Renal pelvis (tissue), 4 donors: ENCODE data around the gene DTNB. TPM values are rescaled to one million over a fixed set of nuclear protein-coding genes. Genes with fewer than 3 reads are reported as not detected.

ENCODE experiments used
- DNase-seq: peaks from one replicate; pipeline ENCODE4 v3.0.0-alpha.2; 2013
- polyA plus RNA-seq, 3 donors: library from polyadenylated mRNA; unstranded; fragments of 120-200 nt; gene quantifications; one replicate each; pipeline ENCODE4 v1.2.1, GENCODE V29; 2013; ENCODE audit not compliant: insufficient read length in 3 of 3

Gene DTNB
- polyA plus RNA-seq, 3 donors: 18.6 to 23.6 (median 21.2) TPM

GRCh38 chr2:25388491-25388890 is 284.9 kb downstream of the DTNB start:
- DNase-seq: no peak

GRCh38 chr2:25387876-25388449 is 285.4 kb downstream of the DTNB start:
- no peak for DNase-seq

DNA sequence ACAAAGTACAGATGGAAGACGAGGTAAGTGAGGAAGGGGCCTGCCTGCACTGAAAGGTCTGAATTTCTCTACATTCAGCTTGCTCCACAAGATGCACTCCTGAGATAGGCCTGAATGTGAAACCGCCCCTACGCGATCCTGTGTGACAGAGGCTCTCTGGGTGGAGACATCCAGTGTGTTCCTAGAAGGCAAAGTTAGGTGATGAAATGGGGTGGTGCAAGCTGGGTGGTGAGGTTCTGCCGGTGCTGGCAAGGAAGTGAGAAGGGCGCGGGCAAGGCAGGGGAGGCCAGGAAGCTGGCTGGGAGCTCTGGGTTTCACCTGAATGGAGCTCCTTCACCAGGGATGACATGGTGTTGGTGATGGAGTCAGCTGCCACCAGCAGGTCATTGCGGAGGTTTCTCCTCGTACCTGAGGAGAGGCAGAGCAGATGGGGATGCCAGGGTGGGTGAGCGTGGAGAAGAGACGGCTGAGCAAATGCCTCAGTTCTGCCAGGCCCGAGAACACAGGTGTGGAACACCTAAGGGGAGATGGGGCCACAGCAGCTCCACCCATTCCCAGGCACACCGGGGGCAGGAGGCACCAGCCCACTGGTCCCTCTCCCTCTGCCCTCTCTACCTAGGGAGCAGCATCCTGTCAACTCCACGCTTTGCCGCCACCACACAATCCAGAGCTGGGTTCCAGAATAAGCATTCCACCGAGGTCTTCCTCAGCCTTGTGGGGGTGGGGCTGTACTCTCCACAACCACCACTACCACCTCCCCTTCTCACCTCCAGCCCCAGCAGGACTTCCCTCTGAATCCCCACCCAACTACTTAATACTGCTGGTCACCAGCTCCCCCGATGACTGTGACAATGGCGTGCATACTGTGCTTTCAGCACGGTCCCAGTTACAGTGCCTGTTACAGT is 286.2 kb downstream of the DTNB start:
- no peak for DNase-seq

- no peak for DNase-seq
Observed at GRCh38 chr2:25385910-25386309, 287.5 kb downstream of the DTNB start.

GRCh38 chr2:25383806-25384205 is 289.6 kb downstream of the DTNB start:
- DNase-seq: no peak

DNA sequence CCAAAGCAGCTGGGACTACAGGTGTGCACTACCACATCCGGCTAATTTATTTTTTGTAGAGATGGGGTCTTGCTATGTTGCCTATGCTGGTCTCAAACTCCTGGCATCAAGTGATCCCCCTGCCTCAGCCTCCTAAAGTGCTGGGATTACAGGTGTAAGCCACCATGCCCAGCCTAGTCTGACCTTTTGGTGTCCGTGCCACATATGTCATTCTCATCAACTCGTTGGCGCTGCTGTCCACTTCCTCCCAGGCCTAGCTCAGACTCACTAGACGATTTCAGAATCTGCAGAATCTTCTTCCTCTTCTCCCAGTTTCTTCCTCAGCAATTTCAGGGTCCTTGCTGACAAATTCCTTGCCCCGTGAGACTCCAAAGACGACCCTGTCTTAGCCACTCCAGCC is 291.9 kb downstream of the DTNB start:
- no peak for DNase-seq

GRCh38 chr2:25380586-25381375 is 292.6 kb downstream of the DTNB start:
- DNase-seq: no peak

GRCh38 chr2:25380023-25380422 is 293.4 kb downstream of the DTNB start:
- no peak for DNase-seq

- no peak for DNase-seq
Observed at GRCh38 chr2:25379535-25379934, 293.8 kb downstream of the DTNB start.

DNA sequence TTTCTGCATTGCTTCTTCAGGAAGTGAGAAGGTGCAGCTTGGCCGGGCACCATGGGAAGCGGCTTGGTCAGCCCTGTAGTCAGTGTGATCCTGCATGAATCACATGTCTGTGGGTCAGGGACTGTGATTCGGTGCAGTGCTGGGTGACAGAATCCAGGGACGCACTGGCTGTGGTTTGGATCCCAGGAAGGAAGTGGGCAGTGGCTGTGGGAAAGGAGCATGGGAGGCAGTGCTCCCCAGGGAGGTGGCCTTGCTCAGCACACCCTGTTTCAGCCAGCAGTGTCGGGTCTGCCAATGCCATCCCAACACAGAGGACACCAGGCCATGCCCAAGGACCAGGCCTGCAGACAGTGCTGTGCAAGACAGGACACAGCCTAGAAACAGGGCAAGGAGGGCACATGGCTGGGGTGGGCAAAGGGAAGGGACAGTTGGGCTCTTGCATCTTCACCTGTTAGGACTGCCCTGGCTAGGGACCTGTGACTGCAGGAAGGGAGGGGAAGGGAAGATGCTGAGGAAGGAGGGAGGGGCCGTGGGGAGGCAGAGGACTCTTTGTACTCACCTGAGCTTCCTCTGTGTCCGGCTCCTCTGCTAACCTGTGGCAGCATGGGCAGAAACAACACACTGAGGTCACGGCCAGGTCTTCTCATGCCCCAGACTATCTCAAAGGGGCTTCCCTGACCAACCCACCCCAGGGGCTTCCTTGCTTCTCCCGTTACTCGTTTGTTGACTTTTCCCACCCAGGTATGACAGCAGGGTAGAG is 294.5 kb downstream of the DTNB start:
- no peak for DNase-seq

GRCh38 chr2:25377822-25378421 is 295.5 kb downstream of the DTNB start:
- no peak for DNase-seq

DNA sequence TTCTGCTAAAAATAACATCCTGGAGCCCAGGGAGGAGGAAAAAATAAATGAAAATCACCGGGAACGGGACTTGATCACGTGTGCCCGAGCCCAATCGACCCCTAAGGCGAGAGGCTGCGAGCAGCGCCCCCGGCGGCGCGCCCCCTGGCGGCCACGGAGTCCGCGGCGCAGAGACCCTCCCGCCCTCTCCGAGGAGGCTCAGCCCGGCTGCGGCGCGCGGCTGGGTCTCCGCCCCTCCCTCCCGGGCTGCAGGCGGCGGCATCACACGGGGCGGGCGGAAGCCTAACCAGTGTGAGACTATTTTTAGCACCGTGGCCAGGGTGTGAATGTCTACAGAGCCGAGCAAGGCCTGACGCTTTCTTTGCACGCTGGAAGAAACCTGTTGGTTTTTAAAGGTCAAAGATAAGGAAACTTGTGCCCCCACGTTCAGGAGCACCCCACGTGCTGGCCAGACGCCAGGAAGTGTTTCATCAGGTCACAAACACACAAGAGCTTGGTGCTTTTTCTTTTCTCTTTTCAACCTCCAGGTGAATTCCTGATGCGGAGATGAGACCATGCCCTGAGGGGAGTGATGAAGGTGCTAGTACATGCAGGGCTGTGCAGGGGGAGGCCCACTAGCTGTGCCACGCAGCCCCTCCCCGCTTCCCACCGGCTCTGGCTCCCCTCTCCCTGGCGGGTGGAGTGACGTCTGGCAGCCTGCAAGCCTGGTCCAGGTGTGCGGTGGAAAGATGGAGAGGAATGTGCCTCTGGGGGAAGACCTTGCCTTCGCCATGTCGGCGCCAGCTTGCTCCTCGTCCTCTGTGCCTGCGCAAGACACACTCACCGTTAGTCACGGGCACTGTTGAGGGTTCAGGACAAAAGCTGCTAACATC is 296.4 kb downstream of the DTNB start:
- peak; percentile 89 for DNase-seq

- no peak for DNase-seq
Observed at GRCh38 chr2:25375989-25376545, 297.3 kb downstream of the DTNB start.

DNA sequence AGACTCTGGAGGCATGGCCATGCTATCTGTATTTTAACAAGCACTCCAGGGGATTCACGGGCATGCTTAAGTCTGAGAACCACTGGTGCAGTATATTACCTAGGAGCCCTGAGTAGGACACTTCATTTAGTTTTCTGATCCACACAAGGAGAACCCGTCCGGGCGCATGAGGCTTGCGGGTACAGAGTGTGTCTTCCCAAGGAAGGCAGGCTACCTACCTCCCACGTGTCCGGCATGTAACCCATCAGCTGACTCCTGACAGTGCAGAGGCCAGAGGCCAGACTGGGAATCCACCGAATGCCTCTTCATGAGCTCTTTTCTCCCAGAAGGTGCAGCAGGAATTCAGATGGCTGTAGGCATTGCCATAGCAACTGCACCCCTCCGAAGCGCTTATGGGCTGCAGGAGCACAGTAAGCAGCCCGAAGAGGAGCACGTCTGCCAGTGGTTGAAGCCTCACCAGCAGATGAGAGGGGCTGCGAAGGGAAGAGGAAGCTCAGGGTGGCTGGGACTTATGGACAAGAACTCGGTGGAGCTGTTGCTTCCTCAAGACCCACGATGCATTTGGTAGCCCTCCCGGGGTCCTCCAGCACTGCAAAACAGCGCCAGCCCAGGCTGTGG is 297.9 kb downstream of the DTNB start:
- DNase-seq: no peak

DNA sequence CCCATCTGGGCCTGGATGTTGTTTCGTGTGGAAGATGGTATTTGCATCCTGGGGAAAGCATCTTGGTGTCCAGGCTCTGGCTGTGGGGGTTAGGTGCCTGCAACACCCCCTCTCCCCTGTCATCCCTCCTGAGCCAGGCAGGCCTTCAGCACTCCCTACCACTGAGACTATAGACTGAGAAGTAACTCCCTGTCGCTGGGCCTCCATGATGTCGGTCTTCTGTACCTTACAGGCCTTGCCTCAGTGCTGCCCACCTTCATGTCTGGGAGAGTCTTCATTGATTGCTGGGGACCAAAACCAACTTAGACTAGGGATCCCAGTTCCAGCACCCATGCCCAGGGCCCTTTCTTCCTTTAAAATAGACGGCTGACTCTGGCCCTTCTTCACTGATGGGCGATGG is 298.6 kb downstream of the DTNB start:
- no peak for DNase-seq

- no peak for DNase-seq
Observed at GRCh38 chr2:25374411-25374810, 299.0 kb downstream of the DTNB start.

- DNase-seq: no peak
Observed at GRCh38 chr2:25373269-25373981, 300.0 kb downstream of the DTNB start.

- DNase-seq: no peak
Observed at GRCh38 chr2:25372405-25373268, 300.7 kb downstream of the DTNB start.
